Measurements from ENCODE around the gene TFPI. TPM values are rescaled to one million over a fixed set of nuclear protein-coding genes. Genes with fewer than 3 reads are reported as not detected.
A peak's percentile ranks its signal among the peaks of the same experiment; 100 is the strongest.

The TFPI gene
- 100 to 1,000 TPM in 1 of 4 donors, 10 to 100 TPM in 3; 75.1 to 110 (median 92.2) TPM for total RNA-seq

GRCh38 chr2:187554011-187554703 is at the start of gene TFPI:
TSS of gene TFPI (minus strand) at chr2:187554435. CDS start at chr2:187503768, 50,667 bp downstream.
- H3K9me3 ChIP-seq: no peaks in the 10 kb centered on the region
- WGBS, 2 donors: 6 to 11% methylated on average over 9 of the region's 9 CpGs
- peak within 1 kb of the TSS; percentile 23 to 49 (median 38) for H3K4me3 ChIP-seq
- H3K27ac ChIP-seq: peak within 1 kb of the TSS; percentile 45 to 83 (median 76)
- H3K27me3 ChIP-seq: no peaks in the 10 kb centered on the region
- peak in 1 of 2 donors; percentile 57 for DNase-seq (ENCODE audit: low spot score in 2 of 2)
- TF ChIP-seq, protein P1, sequence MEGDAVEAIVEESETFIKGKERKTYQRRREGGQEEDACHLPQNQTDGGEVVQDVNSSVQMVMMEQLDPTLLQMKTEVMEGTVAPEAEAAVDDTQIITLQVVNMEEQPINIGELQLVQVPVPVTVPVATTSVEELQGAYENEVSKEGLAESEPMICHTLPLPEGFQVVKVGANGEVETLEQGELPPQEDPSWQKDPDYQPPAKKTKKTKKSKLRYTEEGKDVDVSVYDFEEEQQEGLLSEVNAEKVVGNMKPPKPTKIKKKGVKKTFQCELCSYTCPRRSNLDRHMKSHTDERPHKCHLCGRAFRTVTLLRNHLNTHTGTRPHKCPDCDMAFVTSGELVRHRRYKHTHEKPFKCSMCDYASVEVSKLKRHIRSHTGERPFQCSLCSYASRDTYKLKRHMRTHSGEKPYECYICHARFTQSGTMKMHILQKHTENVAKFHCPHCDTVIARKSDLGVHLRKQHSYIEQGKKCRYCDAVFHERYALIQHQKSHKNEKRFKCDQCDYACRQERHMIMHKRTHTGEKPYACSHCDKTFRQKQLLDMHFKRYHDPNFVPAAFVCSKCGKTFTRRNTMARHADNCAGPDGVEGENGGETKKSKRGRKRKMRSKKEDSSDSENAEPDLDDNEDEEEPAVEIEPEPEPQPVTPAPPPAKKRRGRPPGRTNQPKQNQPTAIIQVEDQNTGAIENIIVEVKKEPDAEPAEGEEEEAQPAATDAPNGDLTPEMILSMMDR (IDR thresholded peaks at IDR 0.05): no peak
- TF ChIP-seq POLR2A (IDR thresholded peaks at IDR 0.05): peak in 1 of 2 donors; percentile 19
- TF ChIP-seq EP300 (IDR thresholded peaks at IDR 0.05): peak in 1 of 2 donors; percentile 84
- H3K4me1 ChIP-seq: peaks cover 0 to 30% (median 0%) of the 10 kb centered on the region in 4 donors
- no peaks in the 10 kb centered on the region for H3K36me3 ChIP-seq

- Histone ChIP-seq H3K9me3 (no peaks in the 10 kb centered on the region), H3K27ac (no peak overlapping the region), H3K4me1 (peaks cover 0 to 4% (median 0%) of the 10 kb centered on the region in 4 donors), H3K27me3 (no peaks in the 10 kb centered on the region), H3K4me3 (no peak overlapping the region), H3K36me3 (no peaks in the 10 kb centered on the region)
- no peak for DNase-seq (ENCODE audit: low spot score in 2 of 2)
- TF ChIP-seq, protein P1 (IDR thresholded peaks at IDR 0.05): peak in 1 of 5 experiments; percentile 7
- TF ChIP-seq POLR2A (IDR thresholded peaks at IDR 0.05): no peak
- TF ChIP-seq EP300 (IDR thresholded peaks at IDR 0.05): no peak
- 27% methylated on average over 1 of the region's 1 CpG for WGBS, 2 donors
These were observed 40.6 kb upstream of the TFPI start for GRCh38 chr2:187594801-187595200.

DNA sequence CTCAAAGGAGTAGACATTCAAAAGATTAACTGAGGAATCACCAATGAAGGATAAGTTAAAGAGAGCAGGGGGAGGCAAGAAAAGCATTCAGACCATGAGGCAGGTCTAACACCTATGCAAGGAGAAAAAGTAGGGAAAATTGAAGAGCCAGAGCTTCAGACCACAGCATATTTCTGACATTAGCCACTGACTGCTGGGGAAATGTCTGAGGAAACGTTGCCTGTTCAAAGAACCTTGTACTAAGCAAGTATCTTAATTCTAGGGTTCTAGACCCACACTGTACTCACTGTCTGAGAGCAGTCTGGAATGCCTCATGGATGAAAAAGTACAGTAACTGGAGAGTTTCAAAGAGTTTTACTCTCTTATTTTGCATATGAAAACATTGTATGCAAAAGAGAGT is 39.5 kb upstream of the TFPI start:
- Histone ChIP-seq H3K9me3 (no peaks in the 10 kb centered on the region), H3K4me3 (no peak overlapping the region), H3K4me1 (peaks cover 0 to 4% (median 0%) of the 10 kb centered on the region in 4 donors), H3K27ac (no peak overlapping the region), H3K36me3 (no peaks in the 10 kb centered on the region), H3K27me3 (no peaks in the 10 kb centered on the region)
- TF ChIP-seq POLR2A (IDR thresholded peaks at IDR 0.05) (no peak), EP300 (IDR thresholded peaks at IDR 0.05) (no peak)
- TF ChIP-seq, protein P1 (IDR thresholded peaks at IDR 0.05): no peak
- DNase-seq (ENCODE audit: low spot score in 2 of 2): no peak
- 40 to 56% methylated on average over 1 of the region's 1 CpG for WGBS, 2 donors

GRCh38 chr2:187593098-187593497 is 38.9 kb upstream of the TFPI start:
- Histone ChIP-seq H3K27ac (no peak overlapping the region), H3K4me3 (no peak overlapping the region), H3K36me3 (no peaks in the 10 kb centered on the region), H3K4me1 (peaks cover 0 to 4% (median 0%) of the 10 kb centered on the region in 4 donors), H3K27me3 (no peaks in the 10 kb centered on the region), H3K9me3 (no peaks in the 10 kb centered on the region)
- no peak for DNase-seq (ENCODE audit: low spot score in 2 of 2)
- no peak for TF ChIP-seq POLR2A (IDR thresholded peaks at IDR 0.05)
- TF ChIP-seq EP300 (IDR thresholded peaks at IDR 0.05): no peak
- TF ChIP-seq, protein P1 (IDR thresholded peaks at IDR 0.05): no peak

- 95 to 100% methylated on average over 1 of the region's 1 CpG for WGBS, 2 donors
- Histone ChIP-seq H3K27ac (no peak overlapping the region), H3K9me3 (no peaks in the 10 kb centered on the region), H3K36me3 (no peaks in the 10 kb centered on the region), H3K4me3 (no peak overlapping the region), H3K27me3 (no peaks in the 10 kb centered on the region), H3K4me1 (peaks cover 0 to 4% (median 0%) of the 10 kb centered on the region in 4 donors)
- no peak for DNase-seq (ENCODE audit: low spot score in 2 of 2)
- TF ChIP-seq POLR2A (IDR thresholded peaks at IDR 0.05) (no peak), EP300 (IDR thresholded peaks at IDR 0.05) (no peak)
- TF ChIP-seq, protein P1 (IDR thresholded peaks at IDR 0.05): no peak
These were observed 35.9 kb upstream of the TFPI start for GRCh38 chr2:187590175-187590574.

Measured in tibial nerve (tissue), 4 donors.